Measurements from ENCODE around the gene TIAM2. TPM values are rescaled to one million over a fixed set of nuclear protein-coding genes. Genes with fewer than 3 reads are reported as not detected.
"Not testable (repeated sequence)": the region's sequence is repeated elsewhere in the genome, so short reads cannot be mapped to it uniquely, and the experiment has no call there.

TIAM2 gene
- total RNA-seq, 1 experiment from 2014 or later = 18.8 TPM

DNA sequence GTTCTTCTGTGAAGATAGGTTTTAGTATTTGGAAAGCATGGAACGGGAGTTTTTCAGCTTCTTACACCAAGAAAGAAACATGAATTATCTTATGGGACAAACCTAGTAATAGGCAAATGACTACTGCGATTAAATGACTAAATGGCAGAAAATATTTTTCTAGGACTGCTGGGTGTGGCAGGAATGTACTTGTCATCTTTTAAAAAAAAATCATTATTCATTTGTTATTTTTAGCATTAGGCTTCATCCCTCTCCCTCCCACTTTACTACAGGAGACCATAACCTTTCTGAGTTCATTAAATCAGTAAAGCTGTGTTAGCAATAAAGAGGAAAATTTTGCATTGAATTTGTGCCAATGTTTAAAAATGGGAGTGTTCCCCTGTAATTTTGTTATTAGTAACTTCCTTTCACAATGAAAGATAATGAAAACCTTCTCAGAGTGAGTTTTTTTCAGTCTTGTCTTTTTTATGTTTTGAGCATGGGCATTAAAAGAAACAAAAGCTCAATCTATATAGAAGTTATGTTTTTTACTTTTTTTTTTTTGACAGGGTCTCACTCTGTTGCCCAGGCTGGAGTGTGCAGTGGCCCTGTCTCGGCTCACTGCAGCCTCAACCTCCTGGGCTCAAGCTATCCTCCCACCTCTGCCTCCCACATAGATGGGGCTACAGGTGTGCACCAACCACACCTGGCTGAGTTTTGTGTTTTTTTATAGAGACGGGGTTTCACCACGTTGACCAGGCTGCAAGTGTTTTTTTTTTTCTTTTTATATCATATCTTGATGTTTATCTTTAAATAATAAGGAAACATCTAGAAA lies 163.1 kb downstream of the TIAM2 start:
- DNase-seq (ENCODE audit: low read depth) = peak; percentile 75

DNA sequence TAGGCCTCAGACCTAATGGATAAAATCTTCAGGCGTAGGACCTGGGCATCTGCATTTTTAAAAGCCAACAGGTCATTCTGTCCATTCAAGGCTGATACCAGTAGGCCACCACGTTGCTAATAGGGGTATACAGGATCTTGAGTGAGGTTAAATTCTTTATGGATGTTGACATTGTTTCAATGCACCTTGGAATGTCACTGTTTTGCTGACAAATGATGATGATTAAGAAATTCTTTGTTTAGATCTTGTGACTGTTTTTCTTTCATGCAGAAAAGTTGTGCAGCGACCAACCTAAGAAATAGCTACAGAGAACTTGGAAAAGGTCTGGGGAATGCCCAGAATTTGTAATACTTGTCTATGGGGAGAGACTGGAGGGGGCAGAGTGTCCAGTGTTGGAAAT lies 167.6 kb downstream of the TIAM2 start:
- DNase-seq (ENCODE audit: low read depth) = peak; percentile 80

DNA sequence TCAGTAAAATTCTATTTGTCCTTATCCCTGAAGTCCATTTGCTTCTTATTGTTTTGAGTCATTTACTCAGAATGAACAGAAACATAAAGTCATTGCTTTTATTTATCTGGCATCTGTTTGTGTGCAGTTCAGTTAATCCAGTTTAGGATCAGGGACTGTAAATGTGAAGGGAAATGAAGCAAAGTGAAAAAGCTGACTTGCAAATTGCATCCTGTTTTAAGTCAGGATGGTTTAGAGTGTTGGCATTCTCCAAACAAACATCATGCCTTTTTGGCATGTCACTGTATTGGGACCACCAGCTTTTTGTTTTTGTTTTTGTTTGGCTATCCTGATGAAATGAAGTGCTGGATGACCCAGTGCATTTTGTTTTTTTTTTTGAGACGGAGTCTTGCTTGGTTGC lies 168.5 kb downstream of the TIAM2 start:
- DNase-seq (ENCODE audit: low read depth) = no peak

DNA sequence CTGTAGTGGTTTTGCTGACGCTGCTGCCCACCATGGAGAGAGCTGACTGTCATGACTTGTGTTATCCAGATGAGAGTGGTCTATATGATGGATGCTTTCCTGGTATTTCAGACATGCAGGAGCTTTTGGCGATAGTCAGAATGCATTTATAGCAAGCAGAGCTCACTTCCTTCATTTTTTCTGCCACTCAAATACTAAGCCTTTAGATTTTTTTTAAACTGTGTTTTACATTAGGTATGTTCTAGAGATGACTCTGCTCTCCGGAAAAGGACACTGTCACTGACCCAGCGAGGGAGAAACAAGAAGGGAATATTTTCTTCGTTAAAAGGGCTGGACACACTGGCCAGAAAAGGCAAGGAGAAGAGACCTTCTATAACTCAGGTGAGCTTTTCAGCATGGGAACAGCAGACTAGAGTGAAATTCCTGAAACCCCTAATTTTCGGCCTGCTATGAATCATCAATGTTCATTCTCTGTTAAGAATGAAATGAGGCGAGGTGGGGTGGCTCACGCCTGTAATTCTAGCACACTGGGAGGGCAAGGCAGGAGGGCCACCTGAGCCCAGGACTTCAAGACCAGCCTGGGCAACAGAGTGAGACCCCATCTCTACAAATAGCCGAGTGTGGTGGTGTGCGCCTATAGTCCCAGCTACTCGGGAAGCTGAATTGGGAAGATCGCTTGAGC lies 170.1 kb downstream of the TIAM2 start:
- no peak for DNase-seq (ENCODE audit: low read depth)

DNA sequence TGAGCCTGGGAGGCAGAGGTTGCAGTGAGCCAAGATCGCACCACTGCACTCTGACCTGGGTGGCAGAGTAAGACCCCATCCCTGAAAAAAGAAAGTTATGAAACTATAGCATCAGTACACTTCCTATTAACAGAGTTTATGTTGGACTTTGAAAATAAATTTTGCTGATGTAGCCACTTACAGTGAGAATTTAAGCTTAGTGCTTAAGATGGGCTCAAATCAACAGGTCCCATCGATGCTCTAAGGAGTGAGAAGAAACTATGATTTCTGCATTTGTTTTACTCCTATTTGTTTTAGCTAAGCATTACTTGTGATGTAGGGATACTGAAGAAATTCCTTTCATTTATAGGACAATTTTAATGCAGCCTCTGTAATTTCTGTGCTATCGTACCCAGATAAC lies 175.4 kb downstream of the TIAM2 start:
- no peak for DNase-seq (ENCODE audit: low read depth)

DNA sequence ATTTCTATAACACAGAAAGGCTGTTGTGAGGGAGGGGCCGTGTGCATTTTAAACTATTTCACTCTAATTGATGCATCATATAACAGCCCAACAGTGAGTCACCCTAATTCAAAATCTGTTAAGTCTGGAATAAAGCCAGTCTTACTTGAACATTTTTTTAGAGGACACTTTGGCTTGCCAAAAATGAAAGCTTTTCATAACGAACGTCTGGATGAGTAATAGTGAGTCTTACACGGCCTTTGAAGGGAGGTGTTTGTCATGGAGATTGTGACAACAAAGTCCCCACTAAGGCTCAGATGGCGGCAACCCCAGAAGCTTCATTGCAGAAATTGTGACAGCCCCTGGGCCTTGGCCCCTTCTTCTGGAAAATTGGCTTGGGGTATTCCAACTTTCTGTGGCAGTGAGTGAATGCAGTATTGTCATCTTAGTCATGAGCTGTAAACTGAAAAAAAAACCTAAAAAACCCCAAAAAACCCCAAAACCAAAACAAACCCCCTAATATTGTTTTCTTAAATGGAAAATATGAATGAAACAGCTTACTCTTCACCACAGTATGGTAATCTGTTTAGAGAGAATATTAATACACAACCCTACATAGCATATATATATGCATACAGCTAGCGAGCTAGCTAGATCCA lies 176.1 kb downstream of the TIAM2 start:
- peak; percentile 100 for DNase-seq (ENCODE audit: low read depth)

DNA sequence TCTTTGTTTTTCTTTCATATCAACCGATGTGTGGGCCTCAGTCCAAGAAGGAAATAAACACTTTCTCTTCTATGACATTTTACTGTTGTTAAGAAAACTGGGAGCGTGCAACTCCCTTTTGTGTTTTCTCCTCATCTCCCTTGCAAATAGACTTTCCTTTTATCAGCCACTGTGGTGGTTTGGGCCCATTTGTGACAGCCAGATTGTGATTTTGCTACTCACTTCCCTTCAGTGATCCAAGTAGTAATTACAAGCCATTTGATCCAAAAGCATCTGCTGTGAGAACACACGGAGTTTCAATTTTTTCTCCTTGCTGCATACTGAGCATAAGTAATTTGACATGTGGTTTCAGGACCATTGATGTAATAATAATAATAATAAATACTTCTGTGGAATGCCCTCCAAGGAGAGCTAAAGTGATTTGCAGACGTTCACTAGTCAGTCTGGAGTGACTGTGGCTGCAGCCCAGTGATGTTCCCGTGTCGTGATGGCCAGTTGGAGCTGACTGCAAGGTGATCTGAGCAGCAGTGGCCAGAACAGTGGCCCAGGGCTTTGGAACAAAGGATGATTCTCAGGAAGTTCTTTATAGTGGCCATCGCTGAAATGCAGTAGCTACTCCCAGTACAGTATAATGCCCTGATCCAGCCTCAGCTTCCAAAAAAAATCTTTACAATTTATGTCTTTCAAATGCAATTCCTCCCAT lies 176.8 kb downstream of the TIAM2 start:
- DNase-seq (ENCODE audit: low read depth) = peak; percentile 83

DNA sequence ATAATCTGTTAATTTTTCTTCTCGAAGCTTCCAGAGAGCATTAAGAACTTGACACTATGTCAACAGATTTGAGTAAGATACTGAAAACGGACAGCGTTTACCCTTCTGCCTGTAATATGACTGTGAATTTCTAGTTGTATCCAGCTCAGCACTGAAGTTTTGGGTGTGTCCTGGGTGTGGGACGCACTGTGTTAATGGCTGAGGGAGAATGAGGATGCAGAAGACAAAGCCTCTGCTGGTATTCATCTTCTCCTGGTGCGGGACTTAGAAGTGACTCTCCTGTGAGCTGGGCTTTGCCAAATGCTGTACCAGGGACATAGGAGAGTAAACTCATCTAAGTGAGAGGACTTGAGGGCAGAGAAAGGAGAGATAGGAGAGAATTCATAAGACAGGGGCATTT lies 178.4 kb downstream of the TIAM2 start:
- DNase-seq (ENCODE audit: low read depth) = no peak

DNA sequence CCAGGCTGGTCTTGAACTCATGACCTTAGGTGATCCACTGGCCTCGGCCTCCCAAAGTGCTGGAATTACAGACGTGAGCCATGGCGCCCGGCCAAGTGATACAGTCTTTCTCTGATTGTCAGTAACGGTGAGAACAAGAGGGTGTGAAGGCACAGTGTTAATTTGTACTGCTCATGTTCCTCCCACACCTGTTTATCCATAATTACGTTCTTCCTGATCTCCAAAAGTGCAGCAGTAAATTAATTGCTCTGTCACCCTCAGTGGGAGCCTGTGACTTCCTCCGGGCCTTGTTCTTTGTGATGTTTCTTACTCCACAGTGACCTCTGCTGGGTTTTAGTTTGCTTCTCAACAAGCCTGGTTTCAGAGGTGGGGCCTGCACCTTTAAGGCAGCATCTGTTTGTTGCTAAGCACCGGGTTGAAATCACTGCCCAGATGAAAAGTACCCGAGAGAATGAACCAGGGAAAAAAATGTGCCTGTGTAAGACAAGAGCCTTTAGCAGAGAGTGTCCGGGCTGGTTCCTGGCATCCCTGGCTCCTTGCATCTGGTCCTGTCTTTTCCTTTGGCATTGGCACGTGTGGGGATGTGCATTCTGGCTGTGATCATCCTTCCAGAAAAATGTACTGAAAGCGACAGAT lies 179.6 kb downstream of the TIAM2 start:
- peak; percentile 92 for DNase-seq (ENCODE audit: low read depth)

DNA sequence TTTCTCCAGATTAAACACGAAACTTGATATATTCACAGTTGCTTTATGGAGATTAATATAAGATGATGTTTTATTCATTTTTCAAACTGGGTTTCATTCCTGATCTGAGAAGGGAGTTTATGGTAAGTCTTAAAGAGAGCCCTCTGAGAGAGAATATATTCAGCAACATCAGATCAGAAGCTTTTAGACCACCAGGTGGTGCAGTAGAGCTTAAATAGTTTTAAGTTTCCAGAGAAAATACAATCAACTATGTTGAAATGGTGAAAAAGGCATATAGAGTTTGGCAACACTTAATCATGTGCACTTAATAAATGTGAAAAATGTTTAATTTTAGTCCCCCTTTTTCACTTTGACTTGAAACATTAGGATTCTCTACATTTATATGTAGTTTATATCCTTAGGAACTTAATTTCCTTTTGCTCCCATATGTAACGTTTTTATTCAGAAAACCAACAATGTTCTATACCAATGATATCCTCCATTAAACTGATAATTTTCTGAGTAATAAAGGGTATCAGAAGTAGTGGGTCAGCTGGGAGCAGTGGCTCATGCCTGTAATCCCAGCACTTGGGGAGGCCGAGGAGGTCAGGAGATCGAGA lies 182.3 kb downstream of the TIAM2 start:
- DNase-seq (ENCODE audit: low read depth) = peak; percentile 80

DNA sequence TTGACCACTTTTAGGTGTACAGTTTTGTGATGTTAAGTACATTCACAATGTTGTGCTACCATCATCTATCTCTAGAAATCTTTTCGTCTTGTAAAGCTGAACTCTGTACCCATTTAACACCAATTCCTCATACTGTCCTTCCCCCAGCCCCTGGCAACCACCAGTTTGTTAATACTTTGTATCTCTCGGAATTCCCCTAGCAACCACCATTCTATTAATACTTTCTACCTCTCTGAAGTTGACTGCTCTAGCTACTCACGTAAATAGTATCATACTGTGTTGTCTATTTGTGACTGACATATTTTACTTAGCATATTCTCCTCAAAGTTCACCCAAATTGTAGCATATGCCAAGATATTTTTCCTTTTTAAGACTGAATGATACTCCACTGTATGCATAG lies 186.4 kb downstream of the TIAM2 start:
- peak; percentile 29 for DNase-seq (ENCODE audit: low read depth)

DNA sequence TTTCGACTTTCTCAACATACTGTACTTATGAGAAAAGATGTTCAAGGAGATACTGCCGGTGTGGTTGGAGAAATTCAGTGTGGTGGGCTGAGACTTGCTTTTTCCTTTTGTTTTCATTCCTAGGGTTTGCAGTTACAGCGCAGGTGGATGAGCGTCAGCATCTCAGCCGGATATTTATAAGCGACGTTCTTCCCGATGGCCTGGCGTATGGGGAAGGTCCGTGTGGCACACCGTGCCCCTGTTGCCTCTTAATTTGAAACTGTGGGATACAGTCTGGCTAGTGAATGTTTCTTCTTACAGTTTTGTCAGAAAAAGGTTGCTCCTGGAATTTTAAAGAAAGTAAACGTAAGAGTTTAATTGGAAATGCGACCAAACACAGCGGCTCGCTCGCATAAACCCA lies 187.0 kb downstream of the TIAM2 start:
- no peak for DNase-seq (ENCODE audit: low read depth)

DNA sequence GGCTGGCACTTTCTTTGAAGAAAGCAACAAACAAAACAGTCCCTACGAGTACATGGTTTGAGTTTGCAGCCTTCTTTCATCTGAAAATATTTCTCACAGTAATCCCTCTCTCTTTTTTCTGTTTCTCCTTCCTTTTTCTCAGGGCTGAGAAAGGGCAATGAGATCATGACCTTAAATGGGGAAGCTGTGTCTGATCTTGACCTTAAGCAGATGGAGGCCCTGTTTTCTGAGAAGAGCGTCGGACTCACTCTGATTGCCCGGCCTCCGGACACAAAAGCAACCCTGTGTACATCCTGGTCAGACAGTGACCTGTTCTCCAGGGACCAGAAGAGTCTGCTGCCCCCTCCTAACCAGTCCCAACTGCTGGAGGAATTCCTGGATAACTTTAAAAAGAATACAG lies 188.0 kb downstream of the TIAM2 start:
- no peak for DNase-seq (ENCODE audit: low read depth)

DNA sequence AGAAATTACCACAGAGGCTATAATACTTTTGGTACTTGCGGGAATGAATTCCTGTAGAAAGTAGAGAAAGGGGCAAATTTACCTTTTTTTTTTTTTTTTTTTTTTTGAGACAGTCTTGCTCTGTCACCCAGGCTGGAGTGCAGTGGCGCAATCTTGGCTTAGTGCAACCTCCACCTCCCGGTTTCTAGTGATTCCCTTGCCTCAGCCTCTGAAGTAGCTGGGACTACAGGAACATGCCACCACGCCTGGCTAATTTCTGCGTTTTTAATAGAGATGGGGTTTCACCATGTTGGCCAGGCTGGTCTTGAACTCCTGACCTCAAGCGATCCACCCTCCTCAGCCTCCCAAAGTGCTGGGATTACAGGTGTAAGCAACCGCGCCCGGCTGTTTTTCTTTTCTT lies 189.9 kb downstream of the TIAM2 start:
- DNase-seq (ENCODE audit: low read depth) = not testable (repeated sequence)

DNA sequence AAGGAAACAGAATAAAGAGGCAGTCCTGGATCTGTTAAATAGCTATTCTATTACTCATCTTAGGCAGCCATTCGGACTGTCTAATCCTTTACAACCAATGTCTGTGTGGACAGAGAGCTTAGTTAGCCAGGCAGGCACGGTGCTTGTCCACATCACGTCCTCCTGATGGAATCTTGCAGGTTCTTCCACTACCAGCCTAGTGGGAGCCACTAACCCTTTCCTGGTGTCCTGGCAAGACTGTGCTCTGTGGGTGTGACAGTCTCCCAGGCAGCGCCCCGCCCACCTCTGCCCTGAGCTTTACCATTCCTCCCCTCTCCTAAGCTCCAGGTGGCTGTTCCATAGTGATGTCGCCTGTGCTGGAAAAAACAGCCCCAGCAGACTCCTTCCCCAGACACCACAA lies 190.4 kb downstream of the TIAM2 start:
- peak; percentile 92 for DNase-seq (ENCODE audit: low read depth)

DNA sequence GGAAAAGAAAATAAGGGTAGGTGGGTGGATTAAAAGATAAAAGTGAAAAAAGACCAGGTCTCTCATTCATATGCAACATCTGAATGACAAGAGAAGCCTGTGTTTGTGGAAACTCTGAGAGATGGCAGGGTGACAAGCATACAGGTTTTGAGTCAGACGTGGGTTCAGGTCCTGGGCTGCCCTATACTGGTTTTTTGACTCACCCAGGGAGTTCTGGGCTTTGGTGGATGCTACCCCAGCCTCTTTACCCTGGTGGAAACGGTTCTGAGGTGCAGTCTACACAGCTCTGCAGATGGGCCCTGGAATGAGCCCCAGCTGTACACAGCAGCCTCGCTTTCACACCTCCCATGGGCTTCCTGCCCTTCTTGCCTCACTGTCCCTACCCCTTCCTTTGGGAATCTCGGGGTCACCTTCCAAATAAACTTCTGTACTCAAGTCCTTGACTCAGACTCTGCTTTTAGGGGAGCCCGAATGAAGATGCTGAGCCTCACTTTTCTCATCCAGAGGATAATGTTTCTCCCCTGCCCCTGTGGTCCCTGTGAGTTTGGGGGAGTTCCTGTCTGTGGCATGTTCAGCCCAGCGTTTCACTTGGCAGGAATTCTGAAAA lies 191.0 kb downstream of the TIAM2 start:
- peak; percentile 81 for DNase-seq (ENCODE audit: low read depth)

DNA sequence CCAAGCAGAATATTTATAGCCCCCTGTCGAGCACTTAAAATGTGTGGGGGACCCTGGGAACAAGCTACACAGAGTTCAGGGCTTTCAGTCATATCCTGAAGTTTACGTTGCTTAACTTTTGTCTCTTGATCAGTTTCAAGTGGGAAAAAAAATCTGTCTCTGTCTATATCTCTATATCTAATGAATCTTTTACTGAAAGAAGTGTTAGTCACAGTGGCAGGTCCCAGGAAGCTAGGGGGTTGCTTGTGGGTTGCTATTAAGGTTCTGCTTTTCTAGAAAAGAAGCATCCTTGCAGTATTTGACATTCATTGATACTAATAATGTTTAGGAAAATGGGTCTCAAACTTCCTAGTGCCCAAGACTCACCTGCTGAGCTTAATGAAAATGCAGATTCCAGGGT lies 192.0 kb downstream of the TIAM2 start:
- DNase-seq (ENCODE audit: low read depth) = peak; percentile 77

DNA sequence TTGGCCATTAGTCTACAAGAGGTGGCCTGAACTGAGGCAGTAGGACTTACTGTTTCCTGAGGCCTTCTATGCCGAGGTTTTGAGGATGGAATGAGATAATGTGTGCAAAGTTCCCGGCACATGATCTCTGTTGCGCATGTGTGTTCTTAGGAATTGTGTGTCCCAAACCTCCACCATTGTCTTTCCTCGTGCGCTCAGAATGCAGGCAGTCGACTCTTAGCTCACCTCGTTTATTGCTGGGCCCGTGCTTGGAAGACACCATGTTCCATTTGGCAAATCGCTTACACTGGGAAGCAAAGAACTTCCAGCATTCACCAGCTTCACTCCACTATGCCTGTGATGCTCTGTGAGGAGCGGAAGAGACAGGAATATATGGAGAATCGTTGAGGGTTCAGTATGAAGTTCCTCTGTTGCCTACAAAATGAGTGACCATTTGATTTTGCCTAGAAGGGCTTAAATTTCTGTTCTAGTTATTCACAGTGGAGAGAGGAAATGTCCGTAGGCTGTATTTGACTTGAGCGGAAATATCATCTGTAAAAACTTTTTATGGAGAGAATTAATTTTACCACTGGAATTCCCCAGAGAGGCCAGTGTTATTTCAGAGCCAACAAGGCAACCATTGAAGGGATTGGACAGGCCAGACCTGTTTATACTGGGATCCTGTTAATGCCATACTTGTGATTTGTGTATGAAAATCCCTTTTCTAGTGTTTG lies 193.0 kb downstream of the TIAM2 start:
- peak; percentile 94 for DNase-seq (ENCODE audit: low read depth)

DNA sequence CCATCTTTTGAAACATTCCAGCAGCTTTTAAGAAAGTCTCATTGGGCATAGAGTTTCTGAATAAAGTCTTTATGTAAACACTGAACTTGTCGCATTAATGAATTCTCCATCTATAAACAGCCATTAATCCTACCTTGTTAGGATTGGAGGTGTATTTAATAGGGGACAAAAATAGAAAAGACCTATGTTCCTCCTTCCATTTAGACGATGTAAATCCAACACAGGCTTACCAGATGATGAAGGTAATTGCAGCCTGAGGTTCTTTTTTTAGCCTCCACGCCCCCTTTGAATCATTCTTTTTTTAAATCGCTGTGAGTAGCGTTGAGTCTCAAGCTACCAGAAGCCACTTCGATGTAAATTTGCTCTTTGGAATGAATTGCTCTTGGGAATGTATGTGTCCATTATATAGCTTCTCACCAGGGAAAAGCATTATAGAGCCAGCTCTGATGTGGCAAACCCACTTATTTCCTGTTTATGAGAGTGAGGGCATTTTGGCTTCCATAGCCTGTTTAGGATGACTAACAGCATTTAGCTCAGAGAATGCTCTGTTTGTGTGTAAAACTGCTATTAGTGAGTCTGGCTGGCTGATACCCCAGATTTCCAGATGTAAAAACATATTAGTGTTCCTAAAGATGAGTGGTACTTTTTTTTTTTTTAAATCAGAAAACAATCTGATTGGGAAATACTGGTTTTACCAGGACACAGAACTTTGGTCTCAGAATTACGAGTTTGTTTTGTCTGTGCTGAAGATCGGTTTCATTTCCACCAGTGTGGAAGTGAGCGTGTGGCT lies 193.8 kb downstream of the TIAM2 start:
- DNase-seq (ENCODE audit: low read depth) = peak; percentile 96
